ENCODE results near the gene SORCS2. TPM values are rescaled to one million over a fixed set of nuclear protein-coding genes. Genes with fewer than 3 reads are reported as not detected.

The SORCS2 gene
- total and polyA plus RNA-seq, 12 donors: 0.67 to 15.5 (median 1.3) TPM

DNA sequence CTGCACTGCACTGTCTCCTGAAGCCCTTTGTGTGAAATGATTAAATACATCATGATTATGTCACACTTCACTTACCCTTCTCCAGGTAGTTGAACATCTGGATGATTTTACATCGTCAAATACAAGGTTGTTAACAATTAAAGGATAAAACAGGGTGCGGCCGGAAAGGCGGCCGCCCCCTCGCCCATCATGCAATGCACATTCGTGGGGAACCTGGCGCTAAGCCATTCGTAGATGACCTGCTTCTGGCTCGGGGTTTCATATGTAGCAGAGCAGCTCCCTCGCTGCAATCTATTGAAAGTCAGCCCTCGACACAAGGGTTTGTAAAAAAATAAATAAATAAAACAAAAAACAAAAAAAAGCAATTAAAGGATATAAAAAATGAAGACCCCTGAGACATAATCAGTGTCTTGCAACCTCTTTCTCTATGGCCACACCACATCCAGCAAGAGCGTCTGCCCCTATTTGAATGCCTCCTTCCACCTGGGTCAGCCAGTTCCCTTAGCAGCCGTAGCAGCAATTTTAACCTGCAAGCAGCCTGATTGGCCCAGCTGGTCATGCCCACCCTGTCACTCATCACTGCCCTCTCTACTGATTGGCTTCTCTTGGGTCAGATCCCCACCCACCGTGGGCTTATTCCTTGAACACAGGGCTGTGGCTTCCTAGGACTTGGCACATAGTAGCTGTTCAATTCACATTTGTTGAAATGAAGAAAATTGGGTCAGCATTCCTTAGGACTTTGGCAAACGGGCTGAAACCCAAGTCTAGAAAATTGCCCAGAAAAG lies 390.2 kb downstream of the SORCS2 start:
- H3K9me3 ChIP-seq (replicated peaks in 1 of 3): peaks cover 0 to 10% (median 0%) of the 10 kb centered on the region in 3 donors
- intact Hi-C loops (cut with DNase I): no loop called here
- TF ChIP-seq POLR2A (IDR thresholded peaks at IDR 0.05): no peak
- TF ChIP-seq, protein P1, sequence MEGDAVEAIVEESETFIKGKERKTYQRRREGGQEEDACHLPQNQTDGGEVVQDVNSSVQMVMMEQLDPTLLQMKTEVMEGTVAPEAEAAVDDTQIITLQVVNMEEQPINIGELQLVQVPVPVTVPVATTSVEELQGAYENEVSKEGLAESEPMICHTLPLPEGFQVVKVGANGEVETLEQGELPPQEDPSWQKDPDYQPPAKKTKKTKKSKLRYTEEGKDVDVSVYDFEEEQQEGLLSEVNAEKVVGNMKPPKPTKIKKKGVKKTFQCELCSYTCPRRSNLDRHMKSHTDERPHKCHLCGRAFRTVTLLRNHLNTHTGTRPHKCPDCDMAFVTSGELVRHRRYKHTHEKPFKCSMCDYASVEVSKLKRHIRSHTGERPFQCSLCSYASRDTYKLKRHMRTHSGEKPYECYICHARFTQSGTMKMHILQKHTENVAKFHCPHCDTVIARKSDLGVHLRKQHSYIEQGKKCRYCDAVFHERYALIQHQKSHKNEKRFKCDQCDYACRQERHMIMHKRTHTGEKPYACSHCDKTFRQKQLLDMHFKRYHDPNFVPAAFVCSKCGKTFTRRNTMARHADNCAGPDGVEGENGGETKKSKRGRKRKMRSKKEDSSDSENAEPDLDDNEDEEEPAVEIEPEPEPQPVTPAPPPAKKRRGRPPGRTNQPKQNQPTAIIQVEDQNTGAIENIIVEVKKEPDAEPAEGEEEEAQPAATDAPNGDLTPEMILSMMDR (IDR thresholded peaks at IDR 0.05): no peak
- WGBS, 4 donors: 87 to 94% (median 88%) methylated on average over 16 of the region's 16 CpGs
- no peaks in the 10 kb centered on the region for H3K36me3 ChIP-seq (replicated peaks in 1 of 2)
- H3K4me3 ChIP-seq: no peak overlapping the region
- no peaks in the 10 kb centered on the region for H3K4me1 ChIP-seq (replicated peaks in 1 of 2)
- no peak for DNase-seq
- H3K27me3 ChIP-seq: no peaks in the 10 kb centered on the region
- no peak overlapping the region for H3K27ac ChIP-seq

DNA sequence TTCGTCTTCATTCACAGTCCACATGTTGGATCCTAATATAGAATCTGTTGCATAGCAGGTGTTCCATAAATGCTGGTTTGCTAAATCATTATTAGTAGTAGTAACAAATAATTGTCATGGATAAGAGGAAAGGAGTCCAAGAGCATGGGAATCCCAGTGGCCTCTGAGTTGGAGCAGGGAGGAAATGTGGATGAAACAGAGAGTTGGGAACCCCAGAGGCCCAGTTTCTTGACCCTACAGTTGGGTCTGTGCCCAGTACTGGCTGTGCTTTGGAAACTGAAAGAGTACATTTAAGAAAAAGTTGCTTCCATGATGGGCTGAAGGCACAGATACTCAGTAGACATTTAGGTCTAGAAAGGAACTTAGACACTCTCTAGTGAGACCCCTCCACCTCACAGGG lies 391.8 kb downstream of the SORCS2 start:
- H3K27me3 ChIP-seq: no peaks in the 10 kb centered on the region
- H3K36me3 ChIP-seq (replicated peaks in 1 of 2): no peaks in the 10 kb centered on the region
- no peak for TF ChIP-seq POLR2A (IDR thresholded peaks at IDR 0.05)
- TF ChIP-seq, protein P1 (IDR thresholded peaks at IDR 0.05): no peak
- no peak overlapping the region for H3K4me3 ChIP-seq
- 67 to 75% (median 68%) methylated on average over 1 of the region's 1 CpG for WGBS, 4 donors
- H3K27ac ChIP-seq: no peak overlapping the region
- H3K4me1 ChIP-seq (replicated peaks in 1 of 2): no peaks in the 10 kb centered on the region
- intact Hi-C loops (cut with DNase I): no loop called here
- H3K9me3 ChIP-seq (replicated peaks in 1 of 3): no peaks in the 10 kb centered on the region
- no peak for DNase-seq

DNA sequence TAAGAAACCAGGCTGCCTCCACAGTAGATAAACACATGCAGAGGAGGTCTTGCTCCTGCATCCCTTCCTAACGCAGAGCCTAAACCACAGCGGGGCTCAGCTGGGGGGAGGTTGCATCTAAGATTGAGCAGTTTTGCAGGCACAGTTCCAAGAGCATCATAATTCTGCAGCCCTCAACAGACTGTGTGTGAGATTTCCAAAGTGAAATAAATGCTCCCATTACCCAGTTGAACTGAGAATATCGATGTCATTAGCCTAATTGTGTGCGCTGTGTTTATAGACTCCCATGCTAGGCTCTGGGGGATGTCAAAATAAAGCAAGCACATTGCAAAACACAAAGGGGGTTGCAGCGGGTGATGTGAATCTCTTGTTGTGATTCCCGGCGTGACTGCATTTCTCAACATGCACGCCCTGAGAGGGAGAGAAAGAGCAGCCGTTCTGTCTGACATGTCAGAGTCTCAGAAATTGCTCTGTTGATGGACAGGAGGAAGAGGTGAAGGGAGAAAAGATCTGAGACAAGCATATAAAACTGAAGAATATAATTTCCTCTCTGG lies 392.3 kb downstream of the SORCS2 start:
- Histone ChIP-seq H3K9me3 (replicated peaks in 1 of 3) (no peaks in the 10 kb centered on the region), H3K4me1 (replicated peaks in 1 of 2) (no peaks in the 10 kb centered on the region), H3K4me3 (no peak overlapping the region), H3K27ac (no peak overlapping the region), H3K36me3 (replicated peaks in 1 of 2) (no peaks in the 10 kb centered on the region), H3K27me3 (no peaks in the 10 kb centered on the region)
- 70 to 78% (median 71%) methylated on average over 9 of the region's 9 CpGs for WGBS, 4 donors
- no peak for TF ChIP-seq POLR2A (IDR thresholded peaks at IDR 0.05)
- TF ChIP-seq, protein P1 (IDR thresholded peaks at IDR 0.05): no peak
- no peak for DNase-seq
- intact Hi-C loops (cut with DNase I): no loop called here

DNA sequence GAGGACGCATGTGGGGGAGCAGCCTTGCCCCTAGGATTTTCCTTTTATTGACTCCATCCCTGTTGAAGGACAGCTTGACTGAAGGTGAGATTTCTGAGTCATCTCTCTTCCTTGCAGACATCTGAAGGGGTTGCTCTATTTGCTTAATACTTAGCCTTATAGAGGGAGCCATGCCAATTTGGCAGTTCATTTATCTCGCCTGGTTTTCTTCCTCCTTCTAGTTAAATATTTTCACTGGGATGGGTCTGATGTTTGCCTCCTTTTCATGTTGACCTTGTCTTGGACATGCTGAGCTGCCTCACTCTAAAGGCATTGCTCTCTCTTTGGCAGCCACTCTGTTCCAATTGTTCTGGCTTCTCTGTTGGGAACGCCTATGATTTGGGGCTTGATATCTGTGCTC lies 393.4 kb downstream of the SORCS2 start:
- no peak for DNase-seq

More for the DNA sequence above, 393.4 kb downstream of the SORCS2 start:
- 41 to 56% (median 44%) methylated on average over 3 of the region's 3 CpGs for WGBS, 4 donors
- Histone ChIP-seq H3K4me1 (replicated peaks in 1 of 2) (no peaks in the 10 kb centered on the region), H3K4me3 (no peak overlapping the region), H3K27me3 (no peaks in the 10 kb centered on the region), H3K27ac (no peak overlapping the region), H3K9me3 (replicated peaks in 1 of 3) (no peaks in the 10 kb centered on the region), H3K36me3 (replicated peaks in 1 of 2) (no peaks in the 10 kb centered on the region)
- intact Hi-C loops (cut with DNase I): no loop called here
- TF ChIP-seq, protein P1 (IDR thresholded peaks at IDR 0.05): no peak
- no peak for TF ChIP-seq POLR2A (IDR thresholded peaks at IDR 0.05)
